Smooth muscle cell (in vitro differentiated cells): ENCODE measurements around the gene ZNF77. TPM values are rescaled to one million over a fixed set of nuclear protein-coding genes. Genes with fewer than 3 reads are reported as not detected.
"Not testable (repeated sequence)": the region's sequence is repeated elsewhere in the genome, so short reads cannot be mapped to it uniquely, and the experiment has no call there.

Source experiments
- DNase-seq: peaks from one replicate; lab custom pipeline; 2025; ENCODE audit not compliant: unreplicated experiment; lab: John Stamatoyannopoulos, UW
- H2AFZ ChIP-seq: fragments of 200-600 bp; sonication (generic); 2 replicates; pipeline ENCODE4 v1.6.0; 2016; ENCODE audit warnings: antibody characterized with exemption, low read depth, mild to moderate bottlenecking
- H3F3A ChIP-seq: fragments of 200-600 bp; sonication (generic); 2 replicates; pipeline ENCODE4 v1.6.0; 2017; ENCODE audit warnings: antibody characterized with exemption, low read depth
- H3K27ac ChIP-seq: fragments of 200-600 bp; sonication (generic); 2 replicates; pipeline ENCODE4 v1.5.1; 2016; ENCODE audit warnings: low read depth, mild to moderate bottlenecking
- H3K27me3 ChIP-seq: fragments of 200-600 bp; sonication (generic); 2 replicates; pipeline ENCODE4 v1.6.1; 2016; ENCODE audit warnings: low read depth, mild to moderate bottlenecking
- H3K36me3 ChIP-seq: fragments of 200-600 bp; sonication (generic); 2 replicates; pipeline ENCODE4 v1.5.1; 2016; ENCODE audit warnings: low read depth
- H3K4me1 ChIP-seq: fragments of 200-600 bp; sonication (generic); 2 replicates; pipeline ENCODE4 v1.5.1; 2016; ENCODE audit warnings: low read depth
- H3K4me2 ChIP-seq: fragments of 200-600 bp; sonication (generic); 2 replicates; pipeline ENCODE4 v1.6.0; 2016; ENCODE audit warnings: mild to moderate bottlenecking
- H3K4me3 ChIP-seq: fragments of 200-600 bp; sonication (generic); 2 replicates; pipeline ENCODE4 v1.5.1; 2016; ENCODE audit warnings: mild to moderate bottlenecking
- H3K79me2 ChIP-seq: fragments of 200-600 bp; sonication (generic); 2 replicates; pipeline ENCODE4 v1.6.0; 2016; ENCODE audit warnings: low read depth, mild to moderate bottlenecking
- H3K9ac ChIP-seq: fragments of 200-600 bp; sonication (generic); 2 replicates; pipeline ENCODE4 v1.6.0; 2016; ENCODE audit warnings: low read depth
- H3K9me3 ChIP-seq: fragments of 200-600 bp; sonication (generic); replicated peaks from 2 replicates; pipeline ENCODE4 v1.5.1; 2016; ENCODE audit warnings: low read depth
- H4K20me1 ChIP-seq: fragments of 200-600 bp; sonication (generic); 2 replicates; pipeline ENCODE4 v1.6.0; 2016; ENCODE audit warnings: low read depth
- CTCF ChIP-seq: fragments of 200-600 bp; sonication (generic); IDR thresholded peaks from 2 replicates; pipeline ENCODE4 v1.5.1; 2017; ENCODE audit warnings: borderline replicate concordance, mild to moderate bottlenecking, antibody characterized with exemption; ENCODE audit not compliant: insufficient read depth, poor library complexity, severe bottlenecking
- WGBS: methylation state at CpG from one replicate; pipeline ENCODE4 v1.1.7; 2016; ENCODE audit warnings: low lambda C conversion rate; 5-methylcytosine and 5-hydroxymethylcytosine counted together
- polyA plus RNA-seq: library from polyadenylated mRNA; unstranded; fragments of >200 nt; fragmentation: Nextera tagmentation; extraction: Ambion mirVana; gene quantifications from 2 replicates; pipeline ENCODE4 v1.2.1, GENCODE V29; 2016
- total RNA-seq: library from RNA; depleted of rRNA; stranded (reverse); fragments of >200 nt; gene quantifications from 2 replicates; pipeline ENCODE4 v1.2.3, GENCODE V29; 2014

Gene ZNF77
- total and polyA plus RNA-seq, 2 experiments from 2014 or later, result 2.3 to 2.5 TPM

GRCh38 chr19:2942928-2943640, 1.7 kb downstream of the ZNF77 start:
- Histone ChIP-seq H3K4me3 (no peak overlapping the region), H3F3A (no peaks in the 10 kb centered on the region), H3K27ac (no peak overlapping the region), H3K36me3 (peaks cover 5% of the 10 kb centered on the region), H3K4me1 (peaks cover 3% of the 10 kb centered on the region), H3K9me3 (no peaks in the 10 kb centered on the region), H2AFZ (no peak overlapping the region), H3K9ac (no peak overlapping the region), H4K20me1 (no peaks in the 10 kb centered on the region), H3K79me2 (peaks cover 7% of the 10 kb centered on the region), H3K4me2 (no peak overlapping the region), H3K27me3 (no peaks in the 10 kb centered on the region)
- no peak for DNase-seq
- 92% methylated on average over 14 of the region's 14 CpGs for WGBS
- TF ChIP-seq CTCF, result no peak

GRCh38 chr19:2935863-2936262, 8.9 kb downstream of the ZNF77 start:
- H3K27me3 ChIP-seq, result not testable (repeated sequence)

DNA sequence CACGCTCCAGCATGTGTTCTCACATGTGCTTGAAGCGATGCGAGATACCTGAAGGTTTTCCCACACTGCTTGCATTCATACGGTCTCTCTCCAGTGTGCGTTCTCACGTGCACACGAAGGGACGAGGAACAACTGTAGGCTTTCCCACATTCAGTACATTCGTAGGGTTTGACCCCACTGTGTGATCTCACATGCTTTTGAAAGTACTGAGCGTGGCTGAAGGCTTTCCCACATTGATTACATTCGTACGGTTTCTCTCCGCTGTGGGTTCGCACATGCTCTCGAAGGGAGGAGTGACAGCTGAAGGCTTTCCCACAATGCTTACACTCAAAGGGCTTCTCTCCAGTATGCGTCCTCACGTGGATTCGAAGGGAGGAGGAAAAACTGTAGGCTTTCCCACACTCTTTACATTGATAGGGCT, 11.3 kb downstream of the ZNF77 start:
- H3K79me2 ChIP-seq, result no peaks in the 10 kb centered on the region
- WGBS, result 96% methylated on average over 18 of the region's 18 CpGs
- H3K4me2 ChIP-seq, result no peak overlapping the region
- H3K9ac ChIP-seq, result no peak overlapping the region
- no peaks in the 10 kb centered on the region for H3K4me1 ChIP-seq
- no peak overlapping the region for H3K27ac ChIP-seq
- no peak overlapping the region for H2AFZ ChIP-seq
- no peak for TF ChIP-seq CTCF
- H3F3A ChIP-seq, result no peaks in the 10 kb centered on the region
- H3K9me3 ChIP-seq, result peaks cover 27% of the 10 kb centered on the region
- H3K36me3 ChIP-seq, result peaks cover 36% of the 10 kb centered on the region
- H3K4me3 ChIP-seq, result no peak overlapping the region
- DNase-seq, result no peak
- H3K27me3 ChIP-seq, result no peaks in the 10 kb centered on the region
- no peaks in the 10 kb centered on the region for H4K20me1 ChIP-seq

More at GRCh38 chr19:2935863-2936262, 8.9 kb downstream of the ZNF77 start:
- H3K27ac ChIP-seq, DNase-seq, H2AFZ ChIP-seq, H3F3A ChIP-seq, H3K4me2 ChIP-seq, H4K20me1 ChIP-seq, H3K79me2 ChIP-seq, H3K4me3 ChIP-seq, H3K9ac ChIP-seq, H3K4me1 ChIP-seq: not testable (repeated sequence)
- Histone ChIP-seq H3K9me3 (peaks cover 27% of the 10 kb centered on the region), H3K36me3 (peaks cover 41% of the 10 kb centered on the region)
- WGBS, result 97% methylated on average over 4 of the region's 4 CpGs

DNA sequence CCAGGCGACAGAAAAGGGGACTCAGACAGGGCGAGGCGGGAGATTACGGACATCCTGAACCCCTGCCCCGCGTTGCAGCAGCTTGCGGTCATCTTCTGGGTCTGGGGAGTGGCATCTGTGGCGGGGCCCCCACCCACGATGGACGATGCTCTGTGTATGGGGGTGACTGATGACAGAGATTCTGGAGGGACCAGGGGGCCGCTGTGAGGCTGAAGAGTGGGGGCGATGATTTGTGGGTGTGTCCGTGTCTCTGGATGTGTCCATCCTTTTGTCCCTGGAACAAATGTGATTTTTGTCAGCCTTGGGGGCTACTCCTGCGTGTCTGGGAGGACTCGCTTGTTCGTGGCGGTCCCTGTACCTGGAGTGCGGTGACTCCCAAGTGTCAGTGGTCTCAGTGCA, 17.7 kb downstream of the ZNF77 start:
- Histone ChIP-seq H3K4me2 (no peak overlapping the region), H3K27me3 (no peaks in the 10 kb centered on the region), H3K4me3 (no peak overlapping the region), H3K9me3 (no peaks in the 10 kb centered on the region), H3F3A (no peaks in the 10 kb centered on the region), H3K9ac (no peak overlapping the region), H2AFZ (no peak overlapping the region), H4K20me1 (no peaks in the 10 kb centered on the region), H3K36me3 (peaks cover 4% of the 10 kb centered on the region), H3K4me1 (no peaks in the 10 kb centered on the region), H3K27ac (no peak overlapping the region), H3K79me2 (no peaks in the 10 kb centered on the region)
- 98% methylated on average over 18 of the region's 18 CpGs for WGBS
- no peak for TF ChIP-seq CTCF
- DNase-seq, result no peak
